Endometrial microvascular endothelial cells (primary cell): Measurements from ENCODE around the gene BMPR1B. TPM values are rescaled to one million over a fixed set of nuclear protein-coding genes. Genes with fewer than 3 reads are reported as not detected.

Experiments
- in situ Hi-C: cut with HindIII; loops from 2 replicates; pipeline ENCODE4 v1.10.0; 2017; ENCODE audit warnings: low sequenced_read_pairs, low pct_unique_long_range_greater_than_20kb; ENCODE audit errors: inconsistent ontology term
- total RNA-seq: library from RNA; depleted of rRNA; stranded (reverse); fragments of >200 nt; gene quantifications from one replicate; pipeline ENCODE4 v1.2.3, GENCODE V29; 2015; ENCODE audit errors: inconsistent ontology term

Gene BMPR1B
- total RNA-seq, 1 donor from 2014 or later, result not detected

DNA sequence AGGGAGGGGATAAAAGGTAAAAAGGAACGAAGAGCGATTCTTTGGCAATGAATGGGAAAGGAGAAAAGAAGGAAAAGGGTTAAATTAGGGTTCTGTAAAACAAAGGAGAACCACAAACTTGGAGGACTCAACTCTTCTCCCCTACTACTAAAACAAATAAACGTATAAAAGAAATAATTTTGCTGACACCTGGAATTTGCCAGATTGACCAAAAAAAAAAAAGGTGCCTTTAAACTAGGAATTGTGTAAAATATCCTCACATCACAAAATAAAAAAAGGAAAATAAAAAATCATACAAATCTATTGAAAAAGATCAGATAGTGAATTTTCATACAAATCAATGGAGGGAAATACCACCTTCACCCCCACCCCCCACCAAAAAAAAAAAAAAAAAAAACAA is 129.3 kb downstream of the BMPR1B start:
- in situ Hi-C loops, result no loop called here

DNA sequence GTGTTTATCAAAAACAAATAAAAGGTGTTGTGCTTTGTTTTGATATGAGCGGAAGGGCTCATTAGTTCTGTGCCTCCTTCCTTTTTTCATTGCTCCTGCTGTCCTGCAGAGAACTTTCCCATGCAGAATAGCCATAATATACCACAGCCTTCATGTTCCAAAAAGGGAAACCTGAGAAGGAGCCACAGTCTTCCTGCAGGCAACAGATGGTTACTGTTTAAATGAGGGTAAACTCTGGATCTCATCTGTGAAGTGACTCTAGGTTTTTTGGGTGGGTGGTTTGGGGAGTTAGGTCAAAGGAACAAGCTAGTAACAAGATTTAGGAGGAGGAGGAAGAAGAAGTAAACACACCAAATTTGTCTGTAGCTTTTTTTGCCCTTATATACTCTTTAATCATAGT is 131.8 kb downstream of the BMPR1B start:
- in situ Hi-C loops, result no loop called here

DNA sequence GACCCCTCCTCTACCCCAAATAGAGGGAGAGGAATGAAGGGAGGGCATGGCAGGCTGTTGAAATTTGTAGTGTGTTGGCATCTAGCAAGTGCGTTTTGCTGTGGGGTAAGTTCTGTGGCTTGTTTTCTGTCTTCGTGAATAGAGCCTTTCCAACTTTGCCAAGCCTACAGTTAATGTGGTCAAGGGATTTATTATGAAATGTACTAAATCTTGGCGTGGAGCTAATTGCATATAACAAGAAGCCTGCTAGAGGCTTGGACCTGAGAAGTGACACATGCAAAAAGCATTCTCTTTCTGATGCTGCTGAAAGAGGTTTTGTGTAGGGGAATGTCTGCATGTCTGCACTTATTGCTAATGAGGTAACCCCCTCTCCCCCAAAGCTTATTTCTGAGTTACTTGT is 132.2 kb downstream of the BMPR1B start:
- in situ Hi-C loops, result no loop called here

DNA sequence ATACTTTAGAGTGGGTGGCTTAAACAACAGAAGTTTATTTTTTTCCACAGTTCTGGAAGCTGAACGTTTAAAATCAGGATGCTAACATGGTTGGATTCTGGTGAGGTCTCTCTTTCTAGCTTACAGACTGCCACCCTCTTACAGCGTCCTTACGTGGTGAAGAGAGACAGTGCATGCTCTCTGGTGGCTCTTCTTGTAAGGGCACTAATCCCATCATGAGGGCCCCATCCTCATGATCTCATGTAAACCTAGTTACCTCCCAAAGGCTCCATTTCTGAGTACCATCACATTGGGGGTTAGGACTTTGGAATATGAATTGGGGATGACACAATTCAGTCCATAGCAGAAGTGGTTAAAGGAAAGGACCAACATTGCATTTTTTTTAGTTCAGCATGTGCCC is 132.8 kb downstream of the BMPR1B start:
- in situ Hi-C loops, result no loop called here

DNA sequence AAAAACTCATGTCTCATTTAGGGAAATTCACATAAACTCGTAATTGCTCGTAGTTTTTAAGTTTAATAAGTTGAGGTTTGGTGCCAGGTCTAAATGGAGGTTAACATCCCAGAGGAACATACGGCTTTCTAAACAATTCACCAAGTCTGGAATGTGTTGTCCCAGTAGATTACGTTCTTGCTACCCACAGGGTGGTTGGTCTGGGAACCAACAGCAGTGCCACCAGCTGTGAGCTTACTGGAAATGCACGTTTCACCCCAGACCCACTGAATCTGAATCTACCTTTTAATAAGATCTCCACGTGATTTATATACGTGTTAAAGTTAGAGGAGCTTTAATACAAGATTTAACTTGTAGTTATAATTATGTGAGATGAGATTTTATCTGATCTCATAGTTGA is 134.3 kb downstream of the BMPR1B start:
- in situ Hi-C loops, result no loop called here

DNA sequence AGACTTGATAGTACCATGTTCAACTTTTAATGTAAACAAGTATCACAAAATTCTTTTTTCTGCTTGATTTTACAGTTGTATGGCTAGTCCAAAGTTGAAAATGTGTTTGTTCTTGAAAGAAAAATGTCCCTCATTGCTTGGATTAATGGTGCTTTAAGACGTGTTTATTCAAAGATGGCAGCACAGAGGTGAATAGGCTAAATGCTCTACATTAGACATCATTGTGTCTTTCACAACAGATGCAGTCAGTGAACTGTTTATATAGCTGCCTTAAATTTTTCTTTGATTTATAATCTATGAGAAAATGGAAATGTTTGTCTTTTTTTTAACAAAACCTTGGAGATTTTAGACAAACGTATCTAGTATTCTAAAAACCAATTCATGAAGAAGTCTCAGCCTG is 137.3 kb downstream of the BMPR1B start:
- in situ Hi-C loops, result no loop called here

DNA sequence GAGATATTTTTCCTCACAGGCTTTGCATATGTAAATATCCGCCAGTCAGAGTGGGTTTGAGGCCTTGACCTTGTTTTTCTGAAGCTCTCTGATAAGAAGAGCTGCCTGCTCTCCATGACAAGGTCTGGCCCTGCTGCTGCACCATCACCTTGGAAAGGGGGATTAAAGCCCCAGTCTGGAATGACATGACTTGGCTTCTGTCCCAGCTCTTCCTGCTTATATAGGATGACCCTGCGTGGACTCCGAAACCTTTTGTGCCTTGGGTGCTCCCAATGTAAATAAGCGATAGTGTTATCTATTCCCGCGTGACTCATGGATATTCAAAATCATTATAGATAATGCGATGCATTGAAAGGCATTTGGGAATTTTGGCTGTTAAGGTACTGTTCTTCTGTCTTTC is 139.3 kb downstream of the BMPR1B start:
- in situ Hi-C loops, result no loop called here

DNA sequence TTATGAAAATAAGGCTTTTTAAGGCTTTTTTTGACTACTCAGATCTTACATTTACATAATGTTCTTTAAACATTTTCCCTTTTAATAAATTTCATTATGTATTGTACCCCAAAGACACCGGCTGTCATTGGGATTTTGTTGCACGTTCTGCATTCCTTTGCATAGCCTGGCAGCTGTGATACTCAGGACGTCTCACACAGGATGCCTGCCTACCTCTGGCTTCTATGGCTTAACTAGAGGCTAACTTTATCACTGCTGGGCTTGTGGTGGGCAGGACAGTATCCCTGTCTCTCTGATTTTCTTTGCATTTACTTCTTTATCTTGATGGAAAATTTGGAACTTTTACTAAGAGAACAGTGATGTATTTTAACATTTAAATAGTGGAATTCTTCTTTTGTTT is 147.8 kb downstream of the BMPR1B start:
- in situ Hi-C loops, result no loop called here

DNA sequence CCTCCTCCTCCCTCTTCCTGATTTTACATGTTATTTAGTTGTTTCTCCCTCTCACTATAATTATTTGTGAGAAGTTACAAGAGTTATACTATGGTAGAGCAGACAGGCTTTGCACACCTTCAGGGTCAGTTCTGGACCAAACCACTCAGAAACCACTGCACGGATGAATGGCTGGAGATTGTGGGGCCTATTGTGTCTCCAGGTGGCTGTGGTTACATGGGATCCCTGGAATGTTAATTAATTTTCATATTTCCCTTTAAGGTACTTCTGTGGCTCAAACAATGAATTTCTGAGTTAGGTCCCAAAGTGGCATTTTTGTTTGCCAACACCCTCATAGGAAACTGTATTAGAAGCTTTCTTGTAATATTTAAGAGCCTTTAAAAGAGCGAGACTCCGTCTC is 151.9 kb downstream of the BMPR1B start:
- in situ Hi-C loops, result no loop called here

DNA sequence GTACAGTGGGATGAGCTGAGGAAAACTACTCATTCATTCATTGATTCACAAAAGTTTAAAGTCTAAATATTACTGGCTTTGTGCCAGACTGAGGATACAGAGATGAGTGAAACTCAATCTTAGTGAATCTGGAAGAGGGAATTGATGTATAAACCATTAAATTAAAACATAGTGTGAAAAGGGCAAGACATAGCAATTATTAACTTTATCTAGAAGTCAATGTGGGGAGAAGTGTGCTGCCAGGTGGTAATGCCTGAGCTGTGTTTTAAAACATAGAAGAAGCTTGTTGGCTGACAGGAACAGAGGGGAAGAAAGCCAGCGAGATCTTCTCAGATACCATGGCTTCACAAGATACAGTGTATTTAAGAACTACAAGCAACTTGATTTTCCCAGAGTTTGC is 153.4 kb downstream of the BMPR1B start:
- in situ Hi-C loops, result no loop called here

DNA sequence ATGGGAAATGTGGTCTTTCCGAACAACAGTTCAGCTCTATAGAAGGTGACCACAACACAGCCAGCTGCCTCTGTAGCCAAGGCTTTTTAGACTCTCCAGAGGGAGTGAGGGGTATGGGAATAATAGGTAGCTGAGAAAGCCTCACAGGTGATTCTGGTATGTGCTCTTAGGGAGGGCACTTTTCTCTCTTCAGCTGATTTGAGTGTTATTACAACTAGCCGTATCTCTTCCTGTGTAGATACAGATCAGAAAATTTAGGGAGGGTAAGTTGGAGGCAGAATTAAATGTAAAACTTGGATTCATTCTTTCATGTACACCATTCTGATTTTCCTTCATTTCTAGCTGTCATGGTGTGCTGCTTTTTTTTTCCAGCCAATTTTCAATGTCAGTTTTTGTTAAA is 154.9 kb downstream of the BMPR1B start:
- in situ Hi-C loops, result no loop called here

DNA sequence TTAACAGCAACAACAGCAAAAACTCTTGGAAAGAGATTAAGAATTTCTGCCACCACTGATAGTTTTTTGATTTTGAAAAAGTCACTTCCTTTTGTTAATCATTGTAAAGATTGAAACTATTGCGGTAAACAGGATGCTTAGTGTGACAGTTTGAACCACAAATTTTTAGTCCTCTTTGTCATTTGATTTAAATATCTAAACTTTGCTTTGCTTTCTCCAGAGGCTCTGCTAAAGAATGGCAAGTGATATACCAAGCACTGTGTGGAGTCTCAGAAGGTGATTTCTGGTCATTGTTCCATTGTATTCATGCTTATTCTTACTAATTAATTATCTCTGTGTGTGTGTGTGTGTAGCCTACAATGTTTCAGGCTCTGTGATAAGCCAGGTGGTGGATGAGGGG is 155.6 kb downstream of the BMPR1B start:
- in situ Hi-C loops, result no loop called here

DNA sequence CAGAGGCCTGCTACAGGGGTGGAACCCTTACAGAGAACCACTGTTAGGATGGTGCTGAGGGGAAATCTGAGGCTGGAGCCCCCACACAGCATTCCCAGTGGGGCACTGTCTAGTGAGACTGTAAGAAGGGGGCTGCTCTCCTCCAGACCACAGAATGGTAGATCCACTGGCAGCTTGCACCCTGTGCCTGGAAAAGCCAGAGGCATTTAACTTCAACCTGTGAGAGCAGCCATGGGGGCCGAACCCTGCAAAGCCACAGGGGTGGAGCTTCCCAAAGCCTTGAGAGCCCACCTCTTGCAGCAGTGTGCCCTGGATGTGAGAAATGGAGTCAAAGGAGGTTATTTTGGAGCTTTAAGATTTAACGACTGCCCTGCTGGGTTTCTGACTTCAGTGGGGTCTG is 159.4 kb downstream of the BMPR1B start:
- in situ Hi-C loops, result no loop called here

DNA sequence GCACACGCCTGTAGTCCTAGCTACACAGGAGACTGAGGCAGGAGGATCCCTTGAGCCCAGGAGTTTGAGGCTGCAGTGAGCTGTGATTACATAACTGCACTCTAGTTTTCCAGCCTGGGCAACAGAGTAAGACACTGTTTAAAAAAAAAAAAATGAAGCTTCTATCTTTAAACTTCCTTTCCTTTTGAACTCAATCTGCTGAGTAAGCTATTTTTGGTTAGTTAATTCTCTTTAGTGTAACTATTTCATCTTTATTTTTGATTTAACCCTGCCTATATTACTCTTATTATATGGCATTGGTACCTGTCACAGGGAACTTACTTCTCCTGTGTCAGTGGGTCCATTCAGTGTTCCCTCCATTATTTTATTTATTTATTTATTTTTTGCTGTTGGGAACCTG is 160.8 kb downstream of the BMPR1B start:
- in situ Hi-C loops, result no loop called here

DNA sequence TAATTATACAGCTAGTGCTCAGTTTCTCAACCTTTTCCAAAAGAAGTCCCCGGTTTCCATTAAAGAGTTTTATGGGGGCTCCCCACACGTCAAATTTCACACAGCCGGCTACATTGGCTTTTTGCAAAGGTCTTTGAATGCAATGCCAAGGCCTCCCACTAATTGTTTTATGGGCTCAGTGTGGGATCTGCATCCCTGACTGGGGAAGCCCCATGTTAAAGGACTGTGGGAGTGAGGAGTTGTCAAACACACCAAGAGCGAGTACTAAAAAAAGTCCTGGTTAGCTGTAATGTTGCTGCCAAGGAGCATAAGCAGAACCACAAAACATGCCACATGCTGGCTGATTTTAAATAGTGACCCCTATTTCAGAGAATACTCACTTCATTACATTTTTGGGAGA is 162.6 kb downstream of the BMPR1B start:
- in situ Hi-C loops, result no loop called here

DNA sequence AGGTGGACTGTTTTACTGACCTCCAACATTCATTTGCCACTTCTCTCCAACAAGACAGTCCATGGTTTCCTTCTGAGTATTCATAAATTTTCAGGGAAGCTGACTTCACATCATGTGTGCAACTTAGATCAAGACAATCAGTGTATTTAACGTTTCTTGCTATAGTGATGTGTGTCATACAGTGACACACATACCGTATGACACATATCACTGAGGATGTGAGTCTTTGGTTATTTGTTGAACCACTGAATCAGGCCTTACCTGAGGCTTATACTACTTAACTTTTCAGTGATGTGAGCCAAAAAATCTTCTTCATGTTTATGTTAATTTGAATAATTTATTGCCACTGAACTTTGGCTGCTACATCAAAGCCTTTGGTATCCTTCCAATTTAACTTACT is 166.8 kb downstream of the BMPR1B start:
- in situ Hi-C loops, result no loop called here

DNA sequence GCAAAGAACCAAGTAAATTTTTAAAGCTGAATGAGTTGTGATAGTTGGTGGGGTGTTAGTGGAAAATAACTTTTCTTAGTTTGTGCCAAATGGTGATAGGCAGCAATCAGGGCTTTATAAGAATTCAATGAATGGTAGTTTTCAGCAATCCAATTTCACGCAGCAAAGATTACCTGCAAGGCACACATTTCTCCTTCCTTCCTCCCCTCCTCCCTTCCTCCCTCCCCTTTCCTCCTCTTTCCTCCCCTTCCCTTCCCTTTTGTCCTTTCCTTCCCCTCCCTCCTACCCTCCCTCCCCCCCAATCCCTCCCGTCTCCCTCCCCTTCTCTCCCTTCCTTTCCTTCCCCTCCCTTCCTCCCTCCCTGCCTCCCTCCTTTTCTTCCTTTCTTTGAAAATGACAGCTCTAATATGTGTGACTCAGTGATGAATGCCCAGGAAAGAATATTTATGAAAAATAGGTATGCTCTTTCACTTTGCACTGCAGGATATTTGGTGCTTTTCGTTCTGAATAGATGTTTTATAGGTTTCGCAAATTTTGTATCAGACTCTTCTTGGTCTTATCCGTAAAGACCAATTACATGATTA is 168.1 kb downstream of the BMPR1B start:
- in situ Hi-C loops, result no loop called here

DNA sequence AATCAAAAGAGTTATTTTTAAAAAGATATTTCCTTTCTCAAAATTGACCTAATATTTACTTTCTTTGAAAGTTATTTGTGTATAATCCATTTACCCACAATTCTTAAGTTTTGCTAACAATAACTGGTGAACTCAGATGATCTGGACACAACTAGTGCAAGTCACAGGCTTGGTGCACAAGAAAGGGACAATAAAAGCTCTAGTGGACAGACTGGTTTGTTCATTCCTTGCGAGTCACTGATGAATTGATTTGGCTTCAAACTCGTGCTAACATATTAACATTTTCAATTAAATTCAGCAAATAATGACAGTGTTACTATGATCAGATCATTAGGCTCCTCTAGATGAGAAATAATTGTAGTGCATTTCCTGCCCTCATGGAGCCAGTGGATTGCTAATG is 169.2 kb downstream of the BMPR1B start:
- in situ Hi-C loops, result no loop called here

DNA sequence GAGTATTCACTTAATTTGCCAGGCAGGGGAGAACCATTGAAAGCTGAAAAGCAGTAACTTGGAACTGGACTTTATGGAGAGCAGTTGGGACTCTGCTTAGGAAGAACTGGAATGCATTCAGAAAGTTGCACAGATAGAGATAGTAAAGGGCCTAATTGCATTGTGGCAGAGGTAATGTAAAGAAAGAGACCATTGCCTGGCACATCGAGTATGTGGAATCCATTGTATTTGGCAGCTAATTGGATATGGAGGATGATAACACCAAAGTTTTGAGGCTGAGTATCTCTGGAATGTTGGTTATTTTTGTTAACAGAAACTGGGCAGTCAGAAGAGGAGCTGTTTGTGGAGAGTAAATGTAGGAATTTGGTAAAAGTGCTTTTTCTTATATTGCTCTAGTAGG is 169.9 kb downstream of the BMPR1B start:
- in situ Hi-C loops, result no loop called here

DNA sequence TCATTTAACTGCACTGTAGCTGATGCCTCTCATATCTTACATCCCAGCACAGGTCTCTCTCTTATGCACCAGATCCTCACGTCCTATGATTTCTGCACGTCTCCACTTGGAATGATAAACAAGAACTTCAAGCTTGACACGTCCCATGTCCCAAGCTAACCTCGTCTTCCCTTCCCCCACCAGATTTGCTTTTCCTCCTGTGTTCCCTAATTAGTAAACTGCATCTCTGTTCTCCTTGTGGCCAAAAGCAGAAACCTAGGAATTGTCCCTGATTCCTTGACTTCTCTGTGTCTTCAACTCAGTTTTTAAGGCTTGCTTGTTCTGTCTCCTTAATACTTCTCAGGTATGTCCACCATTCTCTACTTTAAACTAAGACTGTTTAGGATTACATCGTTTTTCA is 171.9 kb downstream of the BMPR1B start:
- in situ Hi-C loops, result no loop called here

DNA sequence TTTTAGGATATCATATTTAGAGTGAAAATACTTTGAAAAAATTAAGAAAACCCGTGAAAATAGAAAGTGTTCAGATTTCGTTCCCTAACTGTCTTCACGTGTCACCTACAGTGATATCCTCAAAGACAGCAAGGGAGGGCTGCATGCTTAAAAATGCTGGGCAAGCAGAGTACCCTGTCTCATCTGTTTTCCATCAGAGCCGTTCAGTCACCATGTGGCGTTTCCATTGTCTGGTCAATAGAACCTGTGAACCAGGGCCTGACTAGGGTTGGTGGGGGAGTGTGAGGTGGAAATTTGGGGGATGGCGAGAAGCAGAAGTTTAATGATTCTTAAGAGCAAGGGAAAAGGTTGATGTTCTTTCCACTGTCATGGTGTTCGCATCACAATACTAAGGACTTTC is 173.9 kb downstream of the BMPR1B start:
- in situ Hi-C loops, result no loop called here

DNA sequence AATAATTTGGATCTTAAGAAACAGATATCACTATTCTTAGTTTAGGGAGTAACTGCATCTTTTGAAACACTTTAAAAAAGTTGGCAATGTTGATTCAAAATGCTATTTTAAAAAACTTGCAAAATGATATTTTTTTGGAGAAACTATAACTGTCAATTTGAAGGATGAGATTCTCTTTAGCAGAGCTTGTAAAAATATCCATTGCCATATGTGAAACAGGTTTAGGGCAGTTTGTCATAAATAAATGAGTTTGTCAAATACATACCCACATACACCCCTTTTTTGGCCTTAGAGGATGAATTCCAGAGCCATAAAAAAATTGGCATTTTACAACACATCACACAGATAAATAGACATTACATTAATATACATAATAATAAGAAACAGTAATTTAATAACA is 174.6 kb downstream of the BMPR1B start:
- in situ Hi-C loops, result no loop called here
